ENCODE data around the gene GPR65.
"Not testable (repeated sequence)": the region's sequence is repeated elsewhere in the genome, so short reads cannot be mapped to it uniquely, and the experiment has no call there.

The GPR65 gene

DNA sequence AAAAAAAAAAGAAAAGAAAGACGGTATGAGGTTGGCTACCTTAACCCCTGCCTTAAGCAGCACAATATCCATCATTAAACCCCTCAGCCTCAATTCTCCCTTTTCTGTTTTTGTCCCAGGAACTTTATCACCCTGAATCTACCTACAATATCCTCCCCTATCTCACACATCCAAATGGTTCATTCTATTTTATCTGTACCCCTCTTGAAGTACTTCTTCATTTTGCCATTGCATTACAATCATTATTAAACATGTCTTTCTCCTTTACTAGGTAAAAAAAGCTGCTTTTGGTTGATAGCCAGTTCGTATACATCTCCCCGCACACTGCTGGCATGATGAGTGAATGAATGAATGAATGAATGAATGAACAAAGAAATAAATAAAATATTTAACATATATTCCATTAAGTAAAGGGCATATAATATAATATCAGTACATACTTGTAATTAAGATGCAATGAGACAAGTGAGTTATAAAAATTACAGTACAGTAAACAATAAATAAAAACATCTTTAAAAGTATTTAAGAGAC lies 364 bp upstream of the GPR65 start:
- no peak for DNase-seq (ENCODE audit: low read depth)

DNA sequence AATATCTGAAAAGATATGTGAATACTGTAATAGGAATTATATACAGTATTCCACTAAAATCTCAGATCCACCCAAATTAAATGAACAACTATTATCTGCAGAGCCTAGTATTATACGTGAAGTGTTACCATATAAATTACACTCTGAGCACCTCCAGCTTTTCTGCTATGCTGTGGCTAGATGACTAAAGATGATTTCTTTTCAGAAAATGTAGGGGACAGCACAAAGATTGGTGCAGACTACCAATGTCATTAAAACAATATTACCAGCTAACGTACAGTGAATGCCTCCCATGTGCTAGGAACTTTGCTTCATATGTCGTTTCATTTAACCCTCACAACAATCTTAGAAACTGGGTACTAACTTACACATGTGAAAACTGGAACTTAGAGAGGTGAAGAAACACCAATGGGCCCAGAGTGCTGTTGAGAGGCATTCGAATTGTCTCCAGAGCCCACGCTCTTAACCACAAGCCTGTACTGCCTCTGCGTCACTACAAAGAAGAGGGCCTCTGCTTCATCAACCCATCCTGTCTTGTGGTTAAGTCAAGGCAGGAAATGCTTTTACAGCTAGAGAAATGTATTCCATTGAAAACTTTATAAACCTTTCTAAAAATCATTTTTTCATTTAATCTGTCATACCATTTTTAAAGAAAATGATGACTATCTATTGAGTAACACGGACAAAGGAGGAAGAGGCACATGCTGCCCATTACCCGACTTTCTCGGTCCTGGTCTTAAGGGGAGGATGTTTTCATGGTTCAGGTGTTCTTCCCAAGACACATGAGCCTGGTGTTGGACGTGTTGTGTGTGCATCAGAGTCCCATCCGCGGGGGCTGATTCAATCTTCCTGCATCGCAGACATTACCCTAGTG lies 1.3 kb downstream of the GPR65 start:
- no peak for DNase-seq (ENCODE audit: low read depth)

DNA sequence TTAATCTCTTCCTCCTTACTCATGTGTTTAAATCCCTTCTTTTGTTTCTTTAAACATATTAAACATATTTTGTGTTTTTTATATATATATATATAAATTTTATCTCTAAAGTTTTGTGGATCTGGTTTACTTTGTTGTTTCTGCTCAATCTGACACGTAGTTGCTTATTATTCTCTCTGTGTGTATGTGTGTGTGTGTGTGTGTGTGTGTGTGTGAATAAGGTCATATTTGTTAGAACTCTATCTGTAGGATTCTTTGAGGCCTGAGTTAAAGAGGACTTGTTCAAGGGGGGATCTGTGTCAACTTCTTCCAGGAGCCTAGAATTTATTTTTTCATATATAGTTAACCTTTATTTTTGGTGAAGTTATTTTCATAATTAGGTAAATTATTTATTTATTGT lies 2.7 kb downstream of the GPR65 start:
- no peak for DNase-seq (ENCODE audit: low read depth)

DNA sequence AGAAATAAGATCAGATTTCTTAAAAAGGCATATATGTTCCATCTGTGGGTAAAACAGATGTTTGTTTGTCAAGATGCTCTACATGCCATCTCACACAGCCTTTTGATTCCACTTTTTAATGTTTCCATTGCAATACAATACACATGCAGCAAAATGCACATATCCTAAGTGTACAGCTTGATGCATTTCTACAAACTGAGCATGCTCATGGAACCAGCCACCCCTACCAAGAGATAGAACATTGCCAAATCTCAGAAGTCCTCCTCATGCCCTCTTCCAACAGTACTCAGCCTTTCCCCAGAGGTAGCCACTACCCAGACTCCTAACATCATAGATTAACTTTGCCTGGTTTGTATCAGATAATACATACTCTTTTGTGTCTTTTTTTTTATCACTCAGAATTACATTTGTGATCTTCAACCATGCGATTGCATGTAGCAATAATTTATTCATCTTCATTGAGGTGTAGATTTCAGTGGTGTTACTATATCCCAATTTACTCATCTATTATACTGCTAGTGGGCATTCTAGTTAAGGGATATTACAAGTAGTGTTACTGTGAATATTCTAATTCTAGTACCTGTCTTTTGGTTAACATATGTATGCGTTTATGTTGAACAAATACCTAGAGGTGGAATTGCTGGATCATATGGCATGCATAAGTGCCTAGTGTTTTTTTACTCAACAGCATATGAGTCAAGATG lies 3.3 kb downstream of the GPR65 start:
- no peak for DNase-seq (ENCODE audit: low read depth)

DNA sequence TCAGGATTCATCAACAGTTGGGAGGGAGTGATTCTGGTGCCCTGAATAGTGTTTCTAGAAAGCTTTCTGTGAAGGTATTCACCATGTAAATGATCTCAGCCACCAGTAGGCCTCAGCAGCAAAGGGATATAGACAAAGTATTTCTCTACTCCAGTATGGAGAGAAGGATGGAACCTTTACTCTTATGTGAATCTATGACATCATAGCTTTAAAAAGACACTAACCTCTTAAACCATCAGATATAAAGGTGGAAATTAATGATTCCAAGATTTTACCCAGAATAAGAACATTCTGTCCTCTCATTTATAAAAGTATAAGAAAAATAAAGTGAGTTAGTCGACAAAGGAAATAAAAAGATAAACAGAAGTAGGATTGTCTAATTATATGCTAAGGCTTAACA lies 4.6 kb downstream of the GPR65 start:
- no peak for DNase-seq (ENCODE audit: low read depth)

DNA sequence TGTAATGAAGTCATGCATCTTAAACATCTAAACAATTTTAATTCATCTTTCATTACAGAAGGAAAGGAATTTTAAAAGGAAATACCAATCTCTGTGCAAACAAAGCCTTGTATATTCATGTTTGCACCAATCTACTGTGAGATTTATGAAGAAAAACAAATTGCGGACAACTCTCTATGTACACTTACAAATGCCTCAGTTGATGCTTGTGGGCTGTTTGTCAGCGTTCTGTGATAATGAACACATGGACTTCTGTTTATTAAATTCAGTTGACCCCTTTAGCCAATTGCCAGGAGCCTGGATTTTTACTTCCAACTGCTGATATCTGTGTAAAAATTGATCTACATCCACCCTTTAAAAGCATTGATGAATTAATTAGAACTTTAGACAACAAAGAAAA lies 5.4 kb downstream of the GPR65 start:
- no peak for DNase-seq (ENCODE audit: low read depth)

DNA sequence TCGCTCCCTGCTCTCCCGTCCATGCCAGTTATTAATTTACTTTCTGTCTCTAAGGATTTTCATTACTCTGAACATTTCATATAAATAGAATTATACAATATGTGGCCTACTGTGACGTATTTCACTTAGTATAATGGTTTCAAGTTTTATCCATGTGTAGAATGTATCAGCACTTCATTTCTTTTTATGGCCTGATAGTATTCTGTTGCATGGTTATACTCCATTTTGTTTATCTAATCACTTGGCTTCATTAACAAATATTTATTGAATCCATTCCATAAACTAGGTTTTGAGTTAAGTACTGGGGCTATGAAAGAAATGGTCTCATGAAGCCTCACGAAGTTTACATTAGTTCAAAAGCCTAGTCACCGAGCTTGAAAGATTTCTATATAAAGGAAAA lies 7.6 kb downstream of the GPR65 start:
- DNase-seq (ENCODE audit: low read depth), result no peak

DNA sequence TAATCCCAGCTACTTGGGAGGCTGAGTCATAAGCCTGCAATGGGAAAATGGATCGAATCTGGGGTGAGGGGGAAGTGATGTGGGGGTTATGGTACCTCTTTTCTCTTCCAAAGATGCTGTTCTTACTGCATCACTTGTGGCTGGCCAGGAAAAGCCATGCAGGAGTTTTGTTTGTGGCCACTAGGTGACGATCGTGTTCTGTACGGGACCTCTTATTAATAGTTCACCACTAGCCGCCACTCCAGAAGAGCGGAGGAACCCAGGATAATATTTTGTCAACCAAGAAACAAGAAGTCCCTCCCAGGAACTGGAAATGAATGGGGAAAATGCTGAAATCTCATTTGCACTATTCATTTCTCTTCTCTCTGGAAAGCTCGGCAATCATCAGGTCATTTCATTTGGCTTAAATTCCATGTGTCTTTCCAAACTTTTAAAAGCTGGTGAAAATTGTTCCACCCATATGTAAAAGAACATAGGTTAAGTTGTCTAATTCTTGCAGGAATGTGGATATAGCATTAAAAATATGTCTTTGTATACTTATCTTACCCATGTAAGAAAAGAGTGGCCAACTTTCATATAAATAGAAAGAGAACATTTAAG lies 8.9 kb downstream of the GPR65 start:
- no peak for DNase-seq (ENCODE audit: low read depth)

DNA sequence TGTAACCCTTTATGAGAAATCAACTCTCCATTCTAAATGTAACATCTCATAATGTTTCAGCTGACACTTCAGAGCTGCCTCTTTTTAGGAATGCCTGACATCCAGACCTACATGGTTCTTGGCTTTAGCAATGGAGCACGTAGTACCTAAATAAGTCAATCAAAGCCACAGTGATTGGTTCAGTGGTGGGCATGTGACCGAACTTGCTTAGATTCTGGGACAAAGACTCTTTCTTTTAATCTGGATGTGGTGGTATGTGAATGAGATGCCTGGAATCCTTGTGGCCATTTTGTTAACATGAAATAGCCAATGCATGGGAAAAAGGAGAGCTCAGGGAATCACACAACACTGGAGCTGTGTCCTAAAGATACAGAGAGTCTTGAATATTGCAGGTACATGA lies 11.8 kb downstream of the GPR65 start:
- DNase-seq (ENCODE audit: low read depth), result no peak

DNA sequence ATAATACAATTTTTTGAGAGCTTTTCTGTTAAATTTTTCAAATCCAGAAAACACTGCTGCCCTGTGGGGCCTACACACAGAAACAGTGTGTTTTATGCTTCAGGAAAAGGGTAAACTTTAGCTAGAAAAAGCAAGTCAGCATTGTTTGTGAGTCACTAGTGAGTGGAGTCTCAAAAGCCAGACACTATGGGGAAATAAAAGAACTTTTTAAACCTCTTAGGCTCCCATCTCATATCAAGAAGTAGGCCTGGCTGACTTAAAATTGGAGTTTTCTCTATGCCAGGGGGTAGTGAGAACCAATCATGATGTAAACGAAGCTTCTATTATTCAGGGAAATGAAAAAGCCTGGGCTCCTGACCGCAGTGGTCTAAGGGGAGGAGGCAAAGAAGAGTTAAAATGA lies 12.6 kb downstream of the GPR65 start:
- no peak for DNase-seq (ENCODE audit: low read depth)

DNA sequence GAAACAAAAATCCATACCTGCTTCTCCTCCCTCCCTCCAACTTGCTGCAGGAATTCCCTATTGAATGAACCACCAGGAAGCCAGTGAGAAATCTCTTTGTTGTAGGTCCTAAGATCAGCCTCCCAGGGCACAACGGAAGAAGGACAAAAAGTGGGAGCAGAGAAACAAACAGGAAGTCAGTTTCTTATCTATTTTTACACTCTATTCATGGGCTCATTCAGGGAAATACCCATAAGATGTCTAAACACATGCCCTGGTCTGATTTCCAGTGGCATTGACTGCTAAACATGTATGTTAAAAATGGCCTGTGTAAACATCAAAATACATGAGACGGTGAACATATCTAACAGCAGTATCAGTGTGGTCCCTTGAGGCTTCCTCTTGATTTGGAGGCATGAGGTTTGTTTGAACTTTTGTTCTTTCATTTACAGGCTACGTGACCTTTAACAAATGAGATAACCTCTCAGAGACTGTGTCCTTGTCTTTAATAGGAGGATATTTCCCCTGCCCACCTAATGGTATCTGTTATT lies 18.8 kb downstream of the GPR65 start:
- DNase-seq (ENCODE audit: low read depth), result no peak

DNA sequence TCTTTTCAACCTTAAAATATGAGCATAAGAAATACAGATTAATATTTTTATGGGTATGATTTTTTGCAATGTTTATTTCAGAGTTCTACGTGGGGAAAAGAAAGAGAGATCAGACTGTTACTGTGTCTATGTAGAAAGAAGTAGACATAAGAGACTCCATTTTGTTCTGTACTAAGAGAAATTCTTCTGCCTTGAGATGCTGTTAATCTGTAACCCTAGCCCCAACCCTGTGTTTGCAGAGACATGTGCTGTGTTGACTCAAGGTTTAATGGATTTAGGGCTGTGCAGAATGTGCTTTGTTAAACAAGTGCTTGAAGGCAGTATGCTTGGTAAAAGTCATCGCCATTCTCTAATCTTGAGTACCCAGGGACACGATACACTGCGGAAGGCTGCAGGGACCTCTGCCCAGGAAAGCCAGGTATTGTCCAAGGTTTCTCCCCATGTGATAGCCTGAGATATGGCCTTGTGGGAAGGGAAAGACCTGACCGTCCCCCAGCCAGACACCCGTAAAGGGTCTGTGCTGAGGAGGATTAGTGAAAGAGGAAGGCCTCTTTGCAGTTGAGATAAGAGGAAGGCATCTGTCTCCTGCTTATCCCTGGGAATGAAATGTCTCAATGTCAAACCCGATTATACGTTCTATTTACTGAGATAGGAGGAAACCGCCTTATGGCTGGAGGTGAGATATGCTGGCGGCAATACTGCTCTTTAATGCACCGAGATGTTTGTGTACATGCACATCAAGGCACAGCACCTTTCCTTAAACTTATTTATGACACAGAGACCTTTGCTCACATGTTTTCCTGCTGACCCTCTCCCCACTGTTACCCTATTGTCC lies 19.5 kb downstream of the GPR65 start:
- DNase-seq (ENCODE audit: low read depth), result not testable (repeated sequence)

DNA sequence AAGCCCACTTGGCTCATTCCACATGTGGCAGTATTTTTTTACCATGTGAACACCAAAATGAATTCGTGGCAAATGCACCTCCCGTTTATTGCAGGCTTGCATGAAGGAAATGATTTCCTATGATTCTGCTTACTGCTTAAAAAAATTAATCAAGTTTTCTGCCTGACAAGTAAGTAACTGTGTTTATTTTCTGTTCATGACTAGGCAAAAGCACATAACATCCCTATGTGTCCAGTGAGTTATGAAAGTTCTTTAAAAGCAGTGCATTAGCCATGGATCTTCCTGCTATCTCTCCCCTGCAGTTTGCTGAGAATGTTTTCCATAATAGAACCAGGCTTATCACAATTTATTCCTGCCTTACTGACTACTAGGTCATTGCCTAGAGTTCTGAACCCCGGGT lies 20.4 kb downstream of the GPR65 start:
- no peak for DNase-seq (ENCODE audit: low read depth)

DNA sequence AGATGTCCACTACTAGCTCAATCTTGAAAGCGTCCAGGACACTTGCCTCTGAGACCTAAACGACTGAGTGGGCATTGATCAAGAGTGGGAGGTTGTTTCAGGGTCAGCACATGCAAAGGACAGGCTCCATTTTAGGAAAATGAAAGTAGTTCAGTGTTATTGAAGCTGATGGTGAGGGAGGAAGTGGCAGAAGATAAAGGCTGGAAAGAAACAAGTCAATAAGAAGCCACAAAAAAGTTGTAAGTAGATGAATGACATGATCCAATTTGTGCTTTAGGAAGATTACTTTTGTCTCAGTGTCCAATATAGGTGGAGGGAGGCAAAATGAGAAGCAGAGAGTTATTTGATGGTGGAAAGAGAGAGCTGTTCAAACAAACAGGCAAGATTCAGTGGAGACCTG lies 22.0 kb downstream of the GPR65 start:
- DNase-seq (ENCODE audit: low read depth), result no peak

DNA sequence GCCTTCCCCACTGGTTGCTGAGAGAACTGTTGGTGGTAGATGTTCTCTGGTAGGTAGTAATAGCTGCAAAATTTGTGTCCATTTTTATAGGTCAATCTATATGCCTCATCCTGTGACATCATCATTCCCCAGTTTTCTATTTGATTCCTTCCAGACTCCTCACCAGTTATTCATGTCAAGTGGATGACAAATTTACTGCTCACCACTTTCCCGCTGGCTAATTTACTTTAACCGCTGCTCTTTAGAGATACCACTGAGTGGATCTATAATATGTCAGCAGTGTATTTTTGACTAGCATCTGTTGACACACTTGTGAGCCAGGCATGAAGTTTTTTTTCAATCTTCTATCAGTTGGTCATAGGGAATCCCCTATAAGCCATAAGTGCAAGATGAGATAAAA lies 24.6 kb downstream of the GPR65 start:
- DNase-seq (ENCODE audit: low read depth), result no peak

DNA sequence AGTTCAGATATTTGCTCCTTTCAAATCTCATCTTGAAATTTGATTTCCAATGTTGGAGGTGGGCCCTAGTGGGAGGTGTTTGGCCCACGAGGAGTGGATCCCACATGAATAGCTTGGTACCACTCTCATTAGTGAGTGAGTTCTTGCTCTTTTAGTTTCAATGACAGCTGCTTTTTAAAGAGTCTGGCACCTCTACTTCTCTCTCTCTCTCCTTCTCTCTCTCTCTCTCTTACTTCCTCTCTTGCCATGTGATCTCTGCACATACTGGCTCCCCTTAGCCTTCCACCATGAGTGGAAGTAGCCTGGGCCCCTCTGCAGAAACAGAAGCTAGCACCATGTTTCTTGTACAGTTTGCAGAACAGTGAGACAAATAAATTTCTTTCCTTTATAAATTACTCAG lies 25.1 kb downstream of the GPR65 start:
- no peak for DNase-seq (ENCODE audit: low read depth)

DNA sequence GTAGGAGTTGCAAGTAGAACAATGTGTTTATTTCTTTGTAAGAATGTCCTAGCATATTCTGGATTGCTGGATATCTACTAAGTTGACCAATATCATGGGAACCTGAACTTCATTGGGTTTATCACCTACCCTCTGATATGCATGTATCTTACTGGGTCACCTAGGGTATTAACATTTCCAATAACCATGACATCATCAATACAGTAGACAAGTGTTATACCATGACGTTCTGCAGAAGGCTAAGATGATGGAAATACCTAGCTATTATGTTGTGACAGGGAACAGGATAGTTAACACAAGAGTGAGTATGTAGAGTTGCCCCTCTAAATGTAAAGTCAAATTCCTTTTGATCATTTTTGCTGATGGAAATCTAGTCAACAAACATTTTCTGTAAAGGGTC lies 26.0 kb downstream of the GPR65 start:
- no peak for DNase-seq (ENCODE audit: low read depth)

DNA sequence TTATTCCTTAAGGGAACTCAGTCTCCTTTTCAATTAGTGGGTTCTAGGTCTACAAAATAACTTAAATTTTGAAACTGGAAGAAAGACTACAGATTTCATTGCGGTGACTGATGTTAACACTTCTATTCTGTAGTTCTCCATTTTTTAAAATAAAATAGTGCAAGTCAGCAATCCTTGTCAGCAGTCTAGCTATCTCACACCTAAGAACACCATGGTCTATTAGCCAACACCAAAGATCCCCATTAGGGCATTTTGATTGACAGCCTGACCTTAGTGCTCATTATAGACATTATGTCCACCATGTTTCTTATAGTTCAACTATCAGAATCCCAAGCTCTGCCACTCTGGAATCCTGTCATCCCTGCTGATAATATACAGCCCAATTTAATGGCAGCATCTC lies 27.4 kb downstream of the GPR65 start:
- DNase-seq (ENCODE audit: low read depth), result no peak

DNA sequence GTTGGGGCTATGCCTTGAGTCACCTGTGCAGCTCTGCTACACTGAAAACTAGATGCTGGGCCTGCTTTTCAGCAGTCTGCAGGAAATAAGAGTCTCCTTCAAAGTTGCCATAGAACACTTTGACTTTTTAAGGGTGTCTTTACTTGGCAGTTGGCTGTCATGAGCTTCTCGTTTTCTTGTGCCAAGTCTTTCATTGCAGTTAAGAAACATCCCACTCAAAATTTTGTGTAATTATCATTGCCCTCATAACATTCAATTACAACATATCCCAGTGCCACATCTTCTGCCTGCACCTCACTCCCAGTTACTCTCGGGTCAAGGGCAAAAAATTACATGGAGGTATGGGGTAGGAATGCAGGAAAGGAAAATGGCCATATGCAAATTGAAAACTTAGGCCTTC lies 29.1 kb downstream of the GPR65 start:
- no peak for DNase-seq (ENCODE audit: low read depth)

DNA sequence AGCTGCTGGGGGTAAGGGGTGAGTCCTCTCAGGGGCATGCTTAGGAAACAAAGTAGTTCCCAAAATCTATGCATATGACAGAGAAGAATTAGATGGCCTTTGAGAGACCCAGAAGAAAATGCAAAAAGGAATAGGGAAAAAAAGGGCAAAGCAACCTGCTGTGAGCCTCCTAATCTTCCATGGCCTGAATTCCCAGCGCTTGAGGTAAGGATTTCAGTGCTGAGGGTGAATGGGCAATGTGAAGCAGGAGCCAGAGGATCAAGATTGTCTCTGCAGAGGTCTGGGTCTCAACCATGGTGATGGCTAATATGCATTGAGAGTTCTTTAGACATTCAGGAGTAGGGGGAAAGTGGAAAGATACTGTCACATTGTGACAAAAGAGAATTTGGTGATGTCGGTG lies 31.5 kb downstream of the GPR65 start:
- DNase-seq (ENCODE audit: low read depth), result no peak

DNA sequence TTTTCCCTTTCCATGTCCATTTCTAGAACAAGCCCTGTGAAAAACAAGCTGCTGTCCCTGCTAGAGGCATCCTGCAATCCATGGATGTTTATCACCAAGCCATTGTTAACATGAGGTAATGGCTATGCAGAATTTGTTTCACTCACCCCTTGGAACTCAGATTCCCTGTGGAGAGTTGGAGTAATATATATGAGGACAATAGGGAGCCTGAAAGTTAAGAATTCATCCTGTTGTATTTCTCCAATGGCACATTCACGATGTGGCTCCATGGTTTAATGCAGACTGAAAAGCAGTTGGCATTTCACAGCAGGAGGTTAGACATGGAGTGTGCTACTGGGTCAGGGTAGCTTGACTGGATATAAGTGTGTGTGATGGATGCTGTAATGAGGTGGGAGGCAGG lies 32.4 kb downstream of the GPR65 start:
- DNase-seq (ENCODE audit: low read depth), result no peak

DNA sequence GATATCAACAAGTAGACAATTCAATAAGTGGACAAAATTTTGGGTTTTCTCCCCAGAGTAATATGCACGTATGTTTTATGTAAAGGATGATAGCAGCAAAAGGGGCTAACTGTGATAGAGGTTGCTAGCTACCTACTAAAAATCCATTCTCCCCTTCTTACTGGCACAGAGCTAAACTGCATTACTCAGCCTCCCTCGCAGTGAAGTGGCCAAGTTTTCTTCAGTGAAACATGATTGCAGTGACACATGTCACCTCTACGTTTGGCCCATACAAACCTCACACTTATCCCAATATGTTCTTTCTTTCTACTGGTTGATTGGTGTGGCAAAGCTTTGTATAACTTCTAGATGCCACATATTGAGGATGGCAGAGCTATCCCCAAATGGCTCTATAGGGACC lies 34.3 kb downstream of the GPR65 start:
- DNase-seq (ENCODE audit: low read depth), result no peak
